ENCODE results near the gene SCAF4.
"Not testable (repeated sequence)": the region's sequence is repeated elsewhere in the genome, so short reads cannot be mapped to it uniquely, and the experiment has no call there.

SCAF4 gene

GRCh38 chr21:31636874-31637273 is 95.0 kb downstream of the SCAF4 start:
- no peak for TF ChIP-seq CTCF (IDR thresholded peaks at IDR 0.05; ENCODE audit: low read depth, low read length)
- no peak for DNase-seq (ENCODE audit: extremely low read depth, low read depth)

- no peak for TF ChIP-seq CTCF (IDR thresholded peaks at IDR 0.05; ENCODE audit: low read depth, low read length)
- DNase-seq (ENCODE audit: extremely low read depth, low read depth) = no peak
These were observed 96.9 kb downstream of the SCAF4 start for GRCh38 chr21:31634993-31635392.

GRCh38 chr21:31631881-31632280 is 100.0 kb downstream of the SCAF4 start:
- DNase-seq (ENCODE audit: extremely low read depth, low read depth) = not testable (repeated sequence)

GRCh38 chr21:31629972-31630711 is 101.8 kb downstream of the SCAF4 start:
- no peak for TF ChIP-seq CTCF (IDR thresholded peaks at IDR 0.05; ENCODE audit: low read depth, low read length)
- peak; percentile 24 for DNase-seq (ENCODE audit: extremely low read depth, low read depth)

GRCh38 chr21:31624961-31625491 is 106.9 kb downstream of the SCAF4 start:
- TF ChIP-seq CTCF (IDR thresholded peaks at IDR 0.05; ENCODE audit: low read depth, low read length) = no peak
- DNase-seq (ENCODE audit: extremely low read depth, low read depth) = no peak

- no peak for TF ChIP-seq CTCF (IDR thresholded peaks at IDR 0.05; ENCODE audit: low read depth, low read length)
- DNase-seq (ENCODE audit: extremely low read depth, low read depth) = no peak
These were observed 107.7 kb downstream of the SCAF4 start for GRCh38 chr21:31624181-31624580.

GRCh38 chr21:31623664-31624063 is 108.3 kb downstream of the SCAF4 start:
- TF ChIP-seq CTCF (IDR thresholded peaks at IDR 0.05; ENCODE audit: low read depth, low read length) = no peak; the same call in 1 of the 2 replicates
- no peak for DNase-seq (ENCODE audit: extremely low read depth, low read depth)

- TF ChIP-seq CTCF (IDR thresholded peaks at IDR 0.05; ENCODE audit: low read depth, low read length) = no peak
- no peak for DNase-seq (ENCODE audit: extremely low read depth, low read depth)
These were observed 109.5 kb downstream of the SCAF4 start for GRCh38 chr21:31622397-31622796.
